Smooth muscle cell of bladder (primary cell): Measurements from ENCODE around the gene EVX2. TPM values are rescaled to one million over a fixed set of nuclear protein-coding genes. Genes with fewer than 3 reads are reported as not detected.

Source experiments
- total RNA-seq: library from RNA; depleted of rRNA; stranded (reverse); fragments of >200 nt; gene quantifications from 2 replicates; pipeline ENCODE4 v1.2.3, GENCODE V29; 2014

Gene EVX2
- total RNA-seq = under 0.01 TPM in 1 of 2 replicates, not detected in the other

GRCh38 chr2:176083796-176084261 is at the start of gene EVX2:
Gene EVX2, minus strand, starts transcription at chr2:176083962. Its CDS starts 186 bp downstream, at chr2:176083776.

GRCh38 chr2:176128982-176129796 is 45.4 kb upstream of the EVX2 start, which contains the start of gene HOXD8:
Gene HOXD8, plus strand, starts transcription at chr2:176129705. Its CDS starts 662 bp downstream, at chr2:176130367.

GRCh38 chr2:176122683-176123410 is 39.1 kb upstream of the EVX2 start, which contains the start of gene HOXD9:
Gene HOXD9, plus strand, starts transcription at chr2:176122719. Its CDS starts 50 bp downstream, at chr2:176122769.

DNA sequence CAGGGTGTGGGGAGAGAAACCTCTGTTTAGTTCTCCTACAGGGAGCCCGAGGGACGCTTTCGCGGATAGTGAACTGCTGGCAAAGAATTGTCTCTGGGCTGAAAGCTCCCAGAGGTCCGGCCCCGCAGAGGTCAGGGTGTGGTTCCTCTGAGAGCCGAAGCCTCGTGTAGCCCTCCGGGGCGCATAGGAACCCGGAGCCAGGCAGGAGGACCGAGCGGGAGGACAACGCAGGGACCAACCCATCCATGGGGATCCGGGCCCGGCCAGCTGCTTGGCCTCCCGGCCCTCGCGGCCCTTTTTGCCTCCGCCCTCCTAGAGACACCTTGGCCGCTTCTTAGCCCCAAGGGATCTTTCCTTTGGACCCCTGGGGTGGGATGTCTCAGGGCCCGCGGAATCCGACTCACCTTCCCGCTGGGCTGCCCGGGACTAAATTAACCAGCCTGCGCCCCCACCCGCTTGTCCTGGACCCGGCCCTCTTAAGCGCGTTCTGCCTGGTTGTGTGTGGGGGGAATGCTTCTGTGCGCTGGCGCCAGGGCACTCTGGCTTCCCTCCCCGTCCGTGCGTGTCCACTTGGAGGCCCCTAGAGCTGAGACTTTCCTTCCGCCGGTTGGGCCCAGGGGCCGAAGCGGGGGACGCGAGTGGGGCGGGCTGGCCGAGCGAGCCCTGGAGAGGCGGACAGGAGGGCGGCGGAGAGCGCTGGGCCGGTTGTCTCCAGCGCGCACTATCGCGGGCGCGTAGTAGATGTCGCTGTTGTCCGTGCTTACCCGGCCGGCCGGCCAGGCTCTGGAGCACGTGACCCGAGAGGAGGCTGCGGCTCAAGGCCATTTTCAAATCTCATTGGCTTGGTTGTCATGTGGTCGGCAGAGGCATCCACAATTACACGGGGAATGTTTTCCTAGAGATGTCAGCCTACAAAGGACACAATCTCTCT is 32.4 kb upstream of the EVX2 start, which contains the start of gene HOXD10:
Gene HOXD10, plus strand, starts transcription at position 896 of the 931 bp plus-strand sequence. CDS start 56 bp downstream, outside the sequence.

DNA sequence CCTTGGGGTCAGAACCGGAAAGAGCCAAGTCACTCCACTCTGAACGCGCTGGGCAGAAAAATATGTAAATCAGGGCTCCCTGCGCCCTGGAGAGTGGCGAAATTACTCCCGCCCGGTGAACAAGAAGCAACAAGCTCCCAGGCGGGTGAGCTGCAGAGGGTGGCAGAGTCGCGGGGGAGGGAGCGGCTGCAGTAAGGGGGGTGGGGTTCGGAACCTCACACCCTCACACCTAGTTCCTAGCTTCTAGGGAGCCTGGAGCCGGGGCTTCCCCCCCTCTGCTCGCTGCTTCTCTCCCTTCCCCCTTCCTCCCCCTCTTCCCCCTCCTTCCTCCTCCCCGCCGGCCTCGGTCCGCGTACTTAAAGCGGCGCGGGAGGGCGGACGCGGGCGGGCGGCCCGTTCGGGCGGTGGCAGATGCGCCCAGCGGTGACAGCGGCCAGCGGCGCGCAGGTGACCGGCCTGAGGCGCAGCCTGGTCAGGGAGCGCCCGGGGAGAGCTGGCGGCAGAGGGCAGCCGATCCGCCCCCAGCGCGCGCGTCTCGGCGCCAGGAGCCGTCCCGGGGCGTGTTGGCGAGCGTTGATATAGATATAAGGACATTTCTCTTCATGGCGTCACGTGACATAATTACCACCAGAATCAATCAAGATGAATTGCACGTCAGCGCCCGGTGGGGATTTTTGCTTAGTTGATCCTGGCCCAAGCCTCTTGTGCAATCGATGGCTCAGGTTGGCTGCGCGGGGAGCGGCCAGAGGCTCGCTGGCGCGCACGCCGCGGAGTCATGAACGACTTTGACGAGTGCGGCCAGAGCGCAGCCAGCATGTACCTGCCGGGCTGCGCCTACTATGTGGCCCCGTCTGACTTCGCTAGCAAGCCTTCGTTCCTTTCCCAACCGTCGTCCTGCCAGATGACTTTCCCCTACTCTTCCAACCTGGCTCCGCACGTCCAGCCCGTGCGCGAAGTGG is 23.1 kb upstream of the EVX2 start, which contains the start of gene HOXD11:
Gene HOXD11, plus strand, starts transcription at position 700 of the 959 bp plus-strand sequence. Its CDS starts 76 bp downstream, at position 776.

DNA sequence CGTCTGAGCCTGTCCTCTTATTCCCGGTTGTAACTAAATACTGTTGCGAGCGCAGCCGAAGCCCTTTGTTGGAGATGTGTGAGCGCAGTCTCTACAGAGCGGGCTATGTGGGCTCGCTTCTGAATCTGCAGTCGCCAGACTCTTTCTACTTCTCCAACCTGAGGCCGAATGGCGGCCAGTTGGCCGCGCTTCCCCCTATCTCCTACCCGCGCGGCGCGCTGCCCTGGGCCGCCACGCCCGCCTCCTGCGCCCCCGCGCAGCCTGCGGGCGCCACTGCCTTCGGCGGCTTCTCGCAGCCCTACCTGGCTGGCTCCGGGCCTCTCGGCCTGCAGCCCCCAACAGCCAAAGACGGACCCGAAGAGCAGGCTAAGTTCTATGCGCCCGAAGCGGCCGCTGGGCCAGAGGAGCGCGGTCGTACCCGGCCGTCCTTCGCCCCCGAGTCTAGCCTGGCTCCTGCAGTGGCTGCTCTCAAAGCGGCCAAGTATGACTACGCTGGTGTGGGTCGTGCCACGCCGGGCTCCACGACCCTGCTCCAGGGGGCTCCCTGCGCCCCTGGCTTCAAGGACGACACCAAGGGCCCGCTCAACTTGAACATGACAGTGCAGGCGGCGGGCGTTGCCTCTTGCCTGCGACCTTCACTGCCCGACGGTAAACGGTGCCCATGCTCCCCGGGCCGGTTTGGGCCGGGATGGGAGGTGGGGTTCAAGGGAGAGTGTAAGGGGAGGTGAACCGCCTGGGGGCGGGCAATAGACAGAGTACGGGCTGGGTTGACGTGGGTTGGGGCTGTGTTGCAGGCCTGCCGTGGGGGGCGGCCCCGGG is 16.2 kb upstream of the EVX2 start, which contains the start of gene HOXD12:
Gene HOXD12, plus strand, starts transcription at position 68 of the 819 bp plus-strand sequence. Its CDS starts 7 bp downstream, at position 75.

DNA sequence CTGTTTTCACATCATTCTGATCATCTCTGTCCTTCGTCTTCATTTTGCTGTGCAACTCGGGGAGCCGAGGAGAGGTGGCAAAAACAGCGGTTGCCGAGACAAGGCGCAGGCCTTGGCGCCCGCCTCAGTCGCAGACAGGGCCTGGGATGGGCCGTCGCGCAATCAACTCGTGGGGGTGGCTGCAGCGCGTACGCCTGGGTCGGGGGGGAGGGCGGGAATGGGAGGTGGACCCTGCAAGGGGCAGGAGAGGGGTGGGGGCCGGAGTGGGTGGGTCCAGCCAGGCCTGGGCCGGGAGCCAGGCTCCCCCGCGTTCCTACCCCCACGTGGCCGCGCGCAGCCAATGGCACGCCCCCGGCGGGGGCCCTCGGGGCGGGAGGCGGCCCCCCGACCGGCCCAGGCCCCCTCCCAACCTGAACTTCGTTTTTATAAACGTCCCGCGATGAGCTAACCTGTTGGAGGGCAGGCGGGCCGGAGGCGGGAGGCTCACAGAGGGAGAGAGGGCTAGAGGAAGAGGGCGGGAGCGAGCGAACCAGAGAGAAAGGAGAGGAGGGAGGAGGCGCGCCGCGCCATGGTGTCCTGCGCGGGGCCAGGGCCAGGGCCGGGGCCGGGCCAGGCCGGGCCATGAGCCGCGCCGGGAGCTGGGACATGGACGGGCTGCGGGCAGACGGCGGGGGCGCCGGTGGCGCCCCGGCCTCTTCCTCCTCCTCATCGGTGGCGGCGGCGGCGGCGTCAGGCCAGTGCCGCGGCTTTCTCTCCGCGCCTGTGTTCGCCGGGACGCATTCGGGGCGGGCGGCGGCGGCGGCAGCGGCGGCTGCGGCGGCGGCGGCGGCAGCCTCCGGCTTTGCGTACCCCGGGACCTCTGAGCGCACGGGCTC is 8.7 kb upstream of the EVX2 start, which contains the start of gene HOXD13:
Gene HOXD13, plus strand, starts transcription at position 452 of the 875 bp plus-strand sequence. Its CDS starts 170 bp downstream, at position 622.

Other genes with a start within 250 kb of the EVX2 start
- gene LNPK, start 81.7 kb downstream of the EVX2 start, total RNA-seq = 20.1 and 28.8 TPM in 2 replicates
- 0.09 and 0.28 TPM in 2 replicates for gene HOXD13, start 8.8 kb upstream of the EVX2 start, total RNA-seq
- not detected in 2 replicates for gene HOXD12, start 15.8 kb upstream of the EVX2 start, total RNA-seq
- gene HOXD11, start 23.3 kb upstream of the EVX2 start, total RNA-seq = 0.14 and 0.18 TPM in 2 replicates
- under 0.01 and 0.18 TPM in 2 replicates for gene HOXD10, start 32.8 kb upstream of the EVX2 start, total RNA-seq
- 0.18 and 0.28 TPM in 2 replicates for gene HOXD9, start 38.8 kb upstream of the EVX2 start, total RNA-seq
- 1.1 and 1.6 TPM in 2 replicates for gene HOXD8, start 45.7 kb upstream of the EVX2 start, total RNA-seq
- gene HOXD4, start 67.6 kb upstream of the EVX2 start, total RNA-seq = under 0.01 and 0.18 TPM in 2 replicates
- gene HOXD3, start 73.3 kb upstream of the EVX2 start, total RNA-seq = 0.14 and 0.28 TPM in 2 replicates
- not detected in 2 replicates for gene HOXD1, start 104.7 kb upstream of the EVX2 start, total RNA-seq
- gene MTX2, start 185.5 kb upstream of the EVX2 start, total RNA-seq = 18.5 and 24.2 TPM in 2 replicates